ENCODE data around the gene BPIFB6.

- TF ChIP-seq CTCF (IDR thresholded peaks at IDR 0.05) (no peak), POLR2A (IDR thresholded peaks at IDR 0.05) (no peak), EP300 (IDR thresholded peaks at IDR 0.05) (no peak)
These were observed 6.8 kb downstream of the BPIFB6 start for GRCh38 chr20:33038243-33038642.
